Keratinocyte (primary cell): Measurements from ENCODE around the gene APCDD1.

Source experiments
- EZH2 ChIP-seq: IDR thresholded peaks from one replicate; pipeline ENCODE4 v1.6.1; 2012; ENCODE audit warnings: inconsistent platforms, mild to moderate bottlenecking, low read length, moderate library complexity
- TF ChIP-seq, protein P1 (sequence below), 3 experiments: IDR thresholded peaks in 1 of 3; conservative IDR thresholded peaks in 1 of 3; optimal IDR thresholded peaks in 1 of 3; 2 replicates in 2 of 3; 3 replicates in 1 of 3; pipeline versions ENCODE3 to v1.5.1; 2011; ENCODE audit warnings: low read length in 3 of 3, mild to moderate bottlenecking in 3 of 3, moderate library complexity in 2 of 3, control low read depth in 1 of 3, inconsistent platforms in 1 of 3; ENCODE audit not compliant: insufficient read depth in 2 of 3; ENCODE audit errors: extremely low read depth in 1 of 3

DNA sequence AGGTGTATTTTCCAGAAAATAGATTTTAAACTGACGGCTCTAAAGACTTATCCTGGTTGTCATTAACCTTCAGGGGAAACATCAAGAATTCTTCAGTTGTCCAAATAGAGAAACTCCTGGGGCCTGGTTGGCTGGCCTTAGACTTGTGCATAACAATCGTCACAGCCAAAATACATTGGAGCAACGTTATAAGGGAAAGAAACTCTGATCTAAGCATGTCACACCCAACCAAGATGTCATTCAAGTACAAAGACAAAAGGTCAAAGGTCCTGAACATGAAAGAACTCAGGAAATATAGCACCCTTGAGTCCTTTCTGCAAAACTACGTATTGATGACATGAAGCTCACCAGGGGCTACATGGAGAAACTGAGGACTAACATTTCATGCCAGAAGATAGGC is 23.8 kb upstream of the APCDD1 start:
- no peak for TF ChIP-seq EZH2
- TF ChIP-seq, protein P1, sequence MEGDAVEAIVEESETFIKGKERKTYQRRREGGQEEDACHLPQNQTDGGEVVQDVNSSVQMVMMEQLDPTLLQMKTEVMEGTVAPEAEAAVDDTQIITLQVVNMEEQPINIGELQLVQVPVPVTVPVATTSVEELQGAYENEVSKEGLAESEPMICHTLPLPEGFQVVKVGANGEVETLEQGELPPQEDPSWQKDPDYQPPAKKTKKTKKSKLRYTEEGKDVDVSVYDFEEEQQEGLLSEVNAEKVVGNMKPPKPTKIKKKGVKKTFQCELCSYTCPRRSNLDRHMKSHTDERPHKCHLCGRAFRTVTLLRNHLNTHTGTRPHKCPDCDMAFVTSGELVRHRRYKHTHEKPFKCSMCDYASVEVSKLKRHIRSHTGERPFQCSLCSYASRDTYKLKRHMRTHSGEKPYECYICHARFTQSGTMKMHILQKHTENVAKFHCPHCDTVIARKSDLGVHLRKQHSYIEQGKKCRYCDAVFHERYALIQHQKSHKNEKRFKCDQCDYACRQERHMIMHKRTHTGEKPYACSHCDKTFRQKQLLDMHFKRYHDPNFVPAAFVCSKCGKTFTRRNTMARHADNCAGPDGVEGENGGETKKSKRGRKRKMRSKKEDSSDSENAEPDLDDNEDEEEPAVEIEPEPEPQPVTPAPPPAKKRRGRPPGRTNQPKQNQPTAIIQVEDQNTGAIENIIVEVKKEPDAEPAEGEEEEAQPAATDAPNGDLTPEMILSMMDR (optimal IDR thresholded peaks at IDR 0.05 in 1 of 3, IDR thresholded peaks at IDR 0.05 in 1 of 3, conservative IDR thresholded peaks at IDR 0.05 in 1 of 3; ENCODE audit: extremely low read depth in 1 of 3, insufficient read depth in 2 of 3, low read length in 3 of 3) = no peak
